HepG2 (cell line): Measurements from ENCODE around the gene IRF2. TPM values are rescaled to one million over a fixed set of nuclear protein-coding genes. Genes with fewer than 3 reads are reported as not detected.

Experiments
- ATAC-seq: fragments of 200-7000 bp; cut with Tn5 transposase; 3 replicates; pipeline ENCODE4 v1.9.1; 2020; ENCODE audit warnings: mild to moderate bottlenecking, moderate library complexity
- BruUV-seq: library from RNA; stranded (reverse); fragments of 400-500 nt; replicated peaks from 2 replicates; lab custom pipeline; 2021; lab: Mats Ljungman, UMichigan
- CTCF ChIA-PET: fragments of 300-600 bp; formaldehyde crosslinking; extraction: SDS; loops from one replicate; lab custom pipeline; 2021; ENCODE audit warnings: low total read pairs, inconsistent platforms, low intra/inter-chr PET ratio; lab: Yijun Ruan, JAX
- POLR2A ChIA-PET: fragments of 350-600 bp; sonication (Branson Sonifier 250); formaldehyde crosslinking; loops from one replicate; lab custom pipeline; 2020; ENCODE audit warnings: antibody characterized with exemption, inconsistent platforms; lab: Yijun Ruan, JAX
- DNase-seq: peaks from one replicate; pipeline ENCODE4 v3.0.0-alpha.2; 2015; ENCODE audit warnings: low spot score
- FAIRE-seq: peaks from 3 replicates; lab custom pipeline; 2011; peaks lifted over from hg19 to GRCh38; lab: Jason Lieb, UNC
- H2AFZ ChIP-seq: one replicate; pipeline ENCODE4 v1.6.1; 2011; ENCODE audit warnings: low read length, inconsistent platforms
- H3K27ac ChIP-seq: fragments of 300-600 bp; 3 replicates; pipeline ENCODE4 v1.8.0; 2011; ENCODE audit warnings: mixed run types, mild to moderate bottlenecking, mixed read lengths, low read length, inconsistent platforms; ENCODE audit not compliant: insufficient read depth; ENCODE audit errors: extremely low read length
- H3K27me3 ChIP-seq, 2 experiments: fragments of 200-600 bp in 1 of 2; 2 replicates in 1 of 2; 3 replicates in 1 of 2; pipeline versions ENCODE4 v1.6.0 to v1.8.0; 2011; ENCODE audit warnings: low read length in 2 of 2, mild to moderate bottlenecking in 2 of 2, moderate library complexity in 2 of 2, inconsistent platforms in 1 of 2; ENCODE audit not compliant: insufficient read depth in 2 of 2, control insufficient read depth in 1 of 2
- H3K36me3 ChIP-seq, 2 experiments: fragments of 200-600 bp in 1 of 2; replicated peaks in 1 of 2; 2 replicates in 1 of 2; 3 replicates in 1 of 2; pipeline versions ENCODE4 v1.5.1 to v1.8.0; 2011; ENCODE audit warnings: low read length in 2 of 2, inconsistent platforms in 1 of 2; ENCODE audit not compliant: insufficient read depth in 2 of 2, control insufficient read depth in 1 of 2
- H3K4me1 ChIP-seq: 2 replicates; pipeline ENCODE4 v1.5.1; 2012; ENCODE audit warnings: low read length, inconsistent platforms; ENCODE audit not compliant: insufficient read depth
- H3K4me2 ChIP-seq: 2 replicates; pipeline ENCODE4 v1.6.0; 2011; ENCODE audit warnings: low read depth, low read length, inconsistent platforms
- H3K4me3 ChIP-seq, 3 experiments: fragments of 200-600 bp in 1 of 3; sonication (generic), shearing (Covaris generic) in 1 of 3; replicated peaks in 1 of 3; 2 replicates each; pipeline ENCODE4 v1.5.1; 2011 to 2016; ENCODE audit warnings: low read length in 3 of 3, inconsistent platforms in 2 of 3, low read depth in 2 of 3, mild to moderate bottlenecking in 2 of 3, control low read depth in 1 of 3, mixed read lengths in 1 of 3; ENCODE audit not compliant: insufficient read depth in 1 of 3
- H3K79me2 ChIP-seq: one replicate; pipeline ENCODE4 v1.6.1; 2011; ENCODE audit warnings: low read length, inconsistent platforms; ENCODE audit not compliant: insufficient read depth
- H3K9ac ChIP-seq: 2 replicates; pipeline ENCODE4 v1.6.0; 2011; ENCODE audit warnings: mild to moderate bottlenecking, low read depth, low read length, inconsistent platforms; ENCODE audit not compliant: insufficient read depth
- H3K9me3 ChIP-seq: 2 replicates; pipeline ENCODE4 v1.5.1; 2012; ENCODE audit warnings: mild to moderate bottlenecking, low read length
- H4K20me1 ChIP-seq: 2 replicates; pipeline ENCODE4 v1.6.0; 2011; ENCODE audit warnings: inconsistent platforms, mild to moderate bottlenecking, low read length, moderate library complexity; ENCODE audit not compliant: insufficient read depth
- ARNT2 ChIP-seq: sonication (generic); formaldehyde crosslinking; IDR thresholded peaks from 2 replicates; pipeline ENCODE4 v1.8.0; 2022; ENCODE audit warnings: mild to moderate bottlenecking, low read depth, missing genetic modification reagents, moderate library complexity
- MIER2 ChIP-seq: IDR thresholded peaks from 2 replicates; pipeline ENCODE4 v1.6.1; 2016; ENCODE audit warnings: missing biosample characterization, missing genetic modification reagents
- MTA3 ChIP-seq: sonication (generic); formaldehyde crosslinking; IDR thresholded peaks from 2 replicates; pipeline ENCODE4 v1.4.0; 2020; ENCODE audit warnings: missing genetic modification reagents
- RARA ChIP-seq: IDR thresholded peaks from 2 replicates; pipeline ENCODE4 v1.6.1; 2016; ENCODE audit warnings: missing genetic modification reagents, missing compliant biosample characterization
- RFXAP ChIP-seq: sonication (generic); formaldehyde crosslinking; IDR thresholded peaks from 2 replicates; pipeline ENCODE4 v1.4.0; 2020; ENCODE audit warnings: missing genetic modification reagents, borderline replicate concordance
- SMARCE1 ChIP-seq: fragments of 450-650 bp; IDR thresholded peaks from 2 replicates; pipeline ENCODE4 v1.6.1; 2017; ENCODE audit warnings: borderline replicate concordance
- SP1 ChIP-seq, 2 experiments: fragments of 450-650 bp in 1 of 2; sonication (generic) in 1 of 2; formaldehyde crosslinking in 1 of 2; IDR thresholded peaks; 2 replicates each; pipeline versions ENCODE4 v1.4.0 to v1.6.1; 2016 to 2020; ENCODE audit warnings: missing genetic modification reagents in 1 of 2
- ZBTB21 ChIP-seq: sonication (generic); formaldehyde crosslinking; IDR thresholded peaks from 2 replicates; pipeline ENCODE4 v1.4.0; 2020; ENCODE audit warnings: missing genetic modification reagents
- ZFX ChIP-seq: sonication (generic); formaldehyde crosslinking; IDR thresholded peaks from 2 replicates; pipeline ENCODE4 v1.4.0; 2020; ENCODE audit warnings: mild to moderate bottlenecking, low read depth, missing genetic modification reagents, moderate library complexity
- ZNF354B ChIP-seq: sonication (generic); formaldehyde crosslinking; IDR thresholded peaks from 2 replicates; pipeline ENCODE4 v1.8.0; 2022; ENCODE audit warnings: mild to moderate bottlenecking, missing genetic modification reagents
- ZNF644 ChIP-seq: IDR thresholded peaks from 2 replicates; pipeline ENCODE4 v1.6.1; 2016; ENCODE audit warnings: low read depth
- ZNF687 ChIP-seq: sonication (generic); formaldehyde crosslinking; IDR thresholded peaks from 2 replicates; pipeline ENCODE4 v1.5.1; 2020; ENCODE audit warnings: mild to moderate bottlenecking, missing genetic modification reagents, moderate library complexity
- WGBS: methylation state at CpG from one replicate; pipeline ENCODE4 v1.1.6; 2017; ENCODE audit warnings: low lambda C conversion rate; 5-methylcytosine and 5-hydroxymethylcytosine counted together
- in situ Hi-C: cut with HindIII; loops from 2 replicates; pipeline ENCODE4 v1.10.0; 2017; ENCODE audit warnings: low pct_unique_long_range_greater_than_20kb; ENCODE audit not compliant: extremely low pct_ligation_motif_present
- intact Hi-C: fragments of 100-400 bp; cut with micrococcal nuclease; formaldehyde crosslinking; loops from one replicate; pipeline ENCODE4 v1.10.0; 2022; ENCODE audit not compliant: unreplicated experiment
- polyA plus RNA-seq, 8 experiments: library from polyadenylated mRNA; depleted of rRNA in 3 of 8; stranded (reverse) in 7 of 8; unstranded in 1 of 8; fragments of >200 nt; fragmentation: Illumina TruSeq in 4 of 8; extraction: Trizol in 4 of 8; gene quantifications; 2 replicates each; pipeline versions ENCODE4 v1.2.1 to v1.2.3, GENCODE V29; 2011 to 2016; ENCODE audit warnings: low read depth in 4 of 8, missing spikeins in 1 of 8, mixed read lengths in 1 of 8; ENCODE audit not compliant: insufficient read depth in 1 of 8
- total RNA-seq, 5 experiments: library from RNA; depleted of rRNA; stranded (reverse); fragments of >200 nt; fragmentation: Illumina TruSeq; extraction: Trizol; gene quantifications; 2 replicates each; pipeline ENCODE4 v1.2.3, GENCODE V29; 2016; ENCODE audit warnings: low read depth in 1 of 5

The IRF2 gene
- total and polyA plus RNA-seq, 2 of the 13 experiments (the other 11 are each of a cell fraction or from before 2014, with no cell fraction given), result 15.5 to 28.8 TPM

GRCh38 chr4:184439386-184439785, 35.0 kb downstream of the IRF2 start:
- intact Hi-C loops, result no loop called here
- peak overlapping the region; percentile 84 for H3K27ac ChIP-seq
- 55% methylated on average over 4 of the region's 4 CpGs for WGBS
- ChIA-PET POLR2A (interaction anchor here (1.6 to 3.1 kb wide), 7 partner anchors 12 to 98 kb away, joined by 3 to 23 read pairs (median 8); partner anchors contain the start of gene IRF2), CTCF (no interaction called here)
- H3K4me1 ChIP-seq, result peaks cover 70% of the 10 kb centered on the region
- no peaks in the 10 kb centered on the region for H3K9me3 ChIP-seq
- no peak for FAIRE-seq
- TF ChIP-seq RFXAP (CRISPR knock-in tag) (0 out of 2 replicates have a peak, but pooled peaks have one; percentile 1), SP1 (IDR thresholded peaks at IDR 0.05) (no peak), SP1 (CRISPR knock-in tag; IDR thresholded peaks at IDR 0.05) (no peak)
- no peak overlapping the region for H3K9ac ChIP-seq
- no peaks in the 10 kb centered on the region for H3K27me3 ChIP-seq
- no peak overlapping the region for H2AFZ ChIP-seq
- H4K20me1 ChIP-seq, result peaks cover 5% of the 10 kb centered on the region; the same call in 1 of the 2 replicates
- peak overlapping the region; percentile 92 for H3K4me2 ChIP-seq
- peaks cover 64% of the 10 kb centered on the region for H3K79me2 ChIP-seq
- peak overlapping the region in 2 of 3 experiments; percentile 51 to 70; a peak in 3 of 6 replicates for H3K4me3 ChIP-seq
- no peak for DNase-seq
- BruUV-seq, result no TSS peak
- in situ Hi-C loops, result no loop called here
- no peak for ATAC-seq
- H3K36me3 ChIP-seq, result no peaks in the 10 kb centered on the region; a peak in 1 of 5 replicates

- H3K79me2 ChIP-seq, result peaks cover 66% of the 10 kb centered on the region
- no peaks in the 10 kb centered on the region for H3K27me3 ChIP-seq
- in situ Hi-C loops (no loop called here), intact Hi-C loops (no loop called here)
- no peak for ATAC-seq
- 93% methylated on average over 9 of the region's 9 CpGs for WGBS
- no peaks in the 10 kb centered on the region; a peak in 1 of 5 replicates for H3K36me3 ChIP-seq
- no peaks in the 10 kb centered on the region for H3K9me3 ChIP-seq
- H3K4me1 ChIP-seq, result peaks cover 75% of the 10 kb centered on the region
- TF ChIP-seq MTA3 (CRISPR knock-in tag) (no peak), ZNF644 (CRISPR knock-in tag) (no peak), ZBTB21 (no peak), ZNF687 (CRISPR knock-in tag) (no peak), ZNF354B (CRISPR knock-in tag) (no peak), RARA (CRISPR knock-in tag) (no peak), SMARCE1 (no peak), ZFX (CRISPR knock-in tag) (no peak), MIER2 (CRISPR knock-in tag) (no peak), ARNT2 (CRISPR knock-in tag) (no peak)
- peaks cover 5% of the 10 kb centered on the region; the same call in 1 of the 2 replicates for H4K20me1 ChIP-seq
- no peak overlapping the region for H3K27ac ChIP-seq
- no peak overlapping the region for H3K9ac ChIP-seq
- POLR2A ChIA-PET, result no interaction called here
- FAIRE-seq, result no peak
- H3K4me3 ChIP-seq, result no peak overlapping the region
- H2AFZ ChIP-seq, result no peak overlapping the region
- BruUV-seq, result no TSS peak
- DNase-seq, result no peak
- CTCF ChIA-PET, result no interaction called here
- no peak overlapping the region for H3K4me2 ChIP-seq
Measured at GRCh38 chr4:184438375-184438774, 36.0 kb downstream of the IRF2 start.
